ENCODE results near the gene CFLAR.
A peak's percentile ranks its signal among the peaks of the same experiment; 100 is the strongest.
"Not testable (repeated sequence)": the region's sequence is repeated elsewhere in the genome, so short reads cannot be mapped to it uniquely, and the experiment has no call there.

CFLAR gene

GRCh38 chr2:201118121-201118960 is 2.4 kb downstream of the CFLAR start:
- peak in 55 of 56 donors; percentile 17 to 89 (median 67) for DNase-seq

DNA sequence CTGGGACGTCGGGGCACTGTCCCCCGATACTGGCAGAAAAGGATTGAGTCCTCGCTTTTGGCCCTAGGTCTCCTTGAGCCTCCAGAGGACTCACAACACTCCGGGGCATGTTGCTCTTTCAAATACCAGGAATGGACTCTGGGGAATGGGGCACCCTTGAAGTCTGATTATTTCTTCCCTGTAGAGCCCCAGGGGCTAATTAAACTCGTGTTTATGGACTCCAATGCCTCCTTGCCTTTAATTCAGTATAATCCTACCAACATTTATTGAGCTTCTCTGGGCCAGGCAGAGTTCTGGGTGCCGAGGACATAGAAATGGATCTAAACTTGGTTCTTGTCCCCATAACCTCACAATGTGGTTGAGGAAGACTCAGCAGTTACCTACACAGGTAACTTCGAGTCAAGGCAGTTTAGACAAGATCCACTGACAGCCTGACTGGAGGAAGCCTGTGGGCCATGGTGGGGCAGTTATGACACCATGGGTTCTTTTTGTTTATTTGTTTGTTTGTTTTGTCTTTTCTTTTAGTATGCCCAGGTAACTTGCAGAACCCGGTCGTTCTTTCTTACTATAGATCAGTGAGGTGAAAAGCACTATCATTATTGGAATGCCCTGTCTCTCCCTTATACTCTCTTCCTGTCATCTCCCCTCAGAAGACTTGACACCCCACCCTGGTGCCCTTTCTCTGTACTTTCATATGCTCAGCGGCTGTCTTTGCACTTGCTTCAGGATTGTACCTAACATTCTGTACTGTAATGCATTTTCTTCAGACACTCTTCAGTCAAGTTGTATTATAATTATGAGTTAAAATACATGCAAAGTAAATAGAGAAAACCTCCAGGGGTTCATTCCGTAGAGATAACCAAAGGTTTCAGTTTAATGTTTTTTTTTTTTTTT is 3.2 kb downstream of the CFLAR start:
- peak in 4 of 56 donors; percentile 25 to 53 (median 50) for DNase-seq

DNA sequence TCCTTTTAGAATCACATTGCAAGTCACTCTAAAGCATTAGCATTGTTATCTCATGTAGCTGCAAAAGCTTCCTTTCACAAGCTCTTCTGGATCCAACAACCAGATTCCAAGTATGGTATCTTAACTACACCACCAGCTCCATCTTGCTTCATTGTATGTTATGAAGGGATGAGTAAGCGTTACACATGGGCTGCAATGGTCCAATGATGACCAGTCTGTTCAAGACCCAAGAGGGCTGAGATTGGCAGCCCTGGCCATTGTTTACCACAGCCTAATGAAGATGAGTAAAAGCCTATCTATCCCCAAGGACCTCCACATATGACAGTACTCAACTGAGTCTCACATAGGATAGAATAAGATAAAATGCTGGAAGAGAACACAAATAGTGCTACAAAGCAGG is 6.3 kb downstream of the CFLAR start:
- peak in 1 of 56 donors; percentile 13 for DNase-seq

GRCh38 chr2:201126308-201127151 is 10.6 kb downstream of the CFLAR start:
- DNase-seq: no peak

DNA sequence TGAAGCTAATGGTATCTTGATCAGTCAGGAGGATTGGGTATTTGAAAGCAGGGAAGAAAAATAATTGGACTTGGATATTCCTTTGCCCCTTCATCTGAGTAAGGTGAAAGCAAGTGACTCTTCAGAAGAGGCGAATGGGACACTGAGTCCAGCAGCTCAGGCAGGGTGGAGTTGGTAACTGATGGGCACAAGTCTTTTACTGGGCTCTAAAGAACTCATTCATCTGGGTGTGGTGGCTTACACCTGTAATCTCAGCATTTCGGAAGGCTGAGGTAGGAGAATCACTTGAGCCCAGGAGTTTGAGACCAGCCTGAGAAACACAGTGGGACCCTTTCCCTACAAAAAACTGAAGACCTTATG is 11.2 kb downstream of the CFLAR start:
- peak in 1 of 56 donors; percentile 26 for DNase-seq

- DNase-seq: peak in 32 of 56 donors; percentile 7 to 74 (median 34)
Measured at GRCh38 chr2:201127570-201127969, 11.6 kb downstream of the CFLAR start.

- no peak for DNase-seq
Measured at GRCh38 chr2:201128033-201128432, 12.1 kb downstream of the CFLAR start.

GRCh38 chr2:201128933-201129505 is 13.1 kb downstream of the CFLAR start:
- peak in 4 of 56 donors; percentile 3 to 13 (median 10) for DNase-seq

- peak in 1 of 56 donors; percentile 18 for DNase-seq
Measured at GRCh38 chr2:201130524-201131186, 14.7 kb downstream of the CFLAR start.

DNA sequence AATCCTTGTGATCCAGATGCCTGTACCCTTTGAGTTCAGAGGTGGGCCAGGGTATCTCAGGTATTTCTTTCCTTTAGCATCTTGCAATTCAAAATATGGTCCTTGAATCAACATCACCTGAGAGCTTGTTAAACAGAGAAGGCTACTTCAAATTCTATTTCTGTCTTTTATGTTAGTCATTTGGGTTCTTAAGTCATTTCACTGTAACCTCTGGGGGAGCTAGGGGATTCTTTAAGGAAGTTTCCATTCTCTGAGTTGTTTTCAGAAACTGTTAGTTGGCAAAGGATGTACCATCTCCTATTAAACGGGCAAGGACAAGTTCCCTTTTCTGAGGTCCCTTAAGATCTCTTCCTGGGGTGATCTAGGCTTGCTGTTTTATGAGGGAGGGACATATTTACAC is 16.6 kb downstream of the CFLAR start:
- no peak for DNase-seq

DNA sequence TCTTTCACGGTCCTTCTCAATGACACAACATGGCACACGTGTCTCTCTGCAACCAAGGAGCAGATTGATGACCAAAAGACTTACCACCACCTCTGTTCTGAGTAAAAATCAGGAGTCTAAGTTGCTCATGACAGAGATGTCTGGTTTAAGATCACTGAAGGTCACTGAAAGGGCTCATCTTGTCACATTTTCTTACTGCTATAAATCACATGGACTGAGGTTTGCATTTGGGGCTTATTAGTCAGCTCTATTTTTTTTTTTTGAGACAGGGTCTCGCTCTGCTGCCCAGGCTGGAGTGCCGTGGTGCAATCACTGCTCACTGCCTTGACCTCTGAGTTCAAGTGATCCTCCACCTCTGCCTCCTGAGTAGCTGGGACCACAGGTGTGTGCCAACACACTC is 19.4 kb downstream of the CFLAR start:
- no peak for DNase-seq

DNA sequence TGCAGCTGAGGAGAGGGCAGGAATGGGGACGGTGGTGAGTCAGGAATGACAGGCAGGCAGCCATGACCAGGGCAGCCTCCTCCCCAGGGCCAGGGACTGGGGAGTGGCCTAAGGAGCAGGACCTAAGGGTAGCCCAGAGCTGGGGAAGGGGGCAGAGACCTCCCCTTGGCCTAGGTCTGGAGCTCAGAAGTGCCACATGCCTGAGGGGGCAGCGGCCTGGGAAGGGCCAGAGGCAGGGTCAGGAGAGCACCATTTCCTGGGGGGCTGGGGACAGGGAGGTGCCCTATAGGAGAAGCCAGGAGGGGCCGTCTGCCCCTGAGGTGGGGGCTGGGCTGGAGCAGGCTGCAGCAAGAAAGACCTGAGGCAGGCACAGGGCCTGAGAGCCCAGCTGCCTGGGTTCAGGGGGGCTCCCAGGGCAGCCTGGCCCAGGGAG is 20.9 kb downstream of the CFLAR start:
- no peak for DNase-seq

GRCh38 chr2:201137505-201138400 is 21.8 kb downstream of the CFLAR start:
- no peak for DNase-seq

DNA sequence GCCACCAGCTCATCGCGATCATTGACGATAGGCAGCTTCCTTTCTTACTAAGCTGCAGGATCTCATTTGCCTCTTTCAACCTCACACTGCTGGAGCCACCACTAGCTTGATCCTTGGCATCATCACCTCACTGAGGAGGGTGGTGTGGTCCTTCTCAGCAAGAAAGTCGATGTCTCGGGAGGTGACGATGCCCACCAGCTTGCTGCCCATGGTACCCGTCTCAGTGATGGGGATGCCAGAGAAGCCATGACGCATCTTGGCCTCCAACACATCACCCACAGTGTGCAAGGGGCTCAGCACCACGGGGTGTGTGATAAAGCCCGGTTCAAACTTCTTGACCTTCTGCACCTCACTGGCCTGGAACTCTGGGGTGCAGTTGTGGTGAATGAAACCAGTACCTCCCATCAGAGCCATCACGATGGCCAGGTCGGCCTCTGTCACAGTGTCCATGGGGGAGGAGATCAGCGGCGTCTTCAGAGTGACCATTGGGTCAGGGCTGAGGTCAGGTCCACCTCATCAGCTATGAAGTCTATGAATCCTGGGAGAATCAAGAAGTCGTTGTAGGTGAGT is 22.5 kb downstream of the CFLAR start:
- no peak for DNase-seq

DNA sequence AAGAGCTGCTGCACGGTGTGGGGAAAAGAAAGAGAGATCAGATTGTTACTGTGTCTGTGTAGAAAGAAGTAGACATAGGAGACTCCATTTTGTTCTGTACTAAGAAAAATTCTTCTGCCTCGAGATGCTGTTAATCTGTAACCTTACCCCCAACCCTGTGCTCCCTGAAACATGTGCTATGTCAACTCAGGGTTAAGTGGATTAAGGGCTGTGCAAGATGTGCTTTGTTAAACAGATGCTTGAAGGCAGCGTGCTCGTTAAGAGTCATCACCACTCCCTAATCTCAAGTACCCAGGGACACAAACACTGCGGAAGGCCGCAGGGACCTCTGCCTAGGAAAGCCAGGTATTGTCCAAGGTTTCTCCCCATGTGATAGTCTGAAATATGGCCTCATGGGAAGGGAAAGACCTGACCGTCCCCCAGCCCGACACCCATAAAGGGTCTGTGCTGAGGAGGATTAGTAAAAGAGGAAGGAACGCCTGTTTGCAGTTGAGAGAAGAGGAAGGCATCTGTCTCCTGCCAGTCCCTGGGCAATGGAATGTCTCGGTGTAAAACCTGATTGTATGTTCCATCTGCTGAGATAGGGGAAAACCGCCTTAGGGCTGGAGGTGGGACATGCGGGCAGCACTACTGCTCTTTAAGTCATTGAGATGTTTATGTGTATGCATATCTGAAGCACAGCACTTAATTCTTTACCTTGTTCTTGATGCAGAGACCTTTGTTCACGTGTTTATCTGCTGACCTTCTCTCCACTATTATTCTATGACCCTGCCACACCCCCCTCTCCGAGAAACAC is 23.2 kb downstream of the CFLAR start:
- not testable (repeated sequence) for DNase-seq

GRCh38 chr2:201139836-201140604 is 24.1 kb downstream of the CFLAR start:
- no peak for DNase-seq

Data from nucleus accumbens (tissue), 56 donors.